ENCODE data around the gene PMS1. TPM values are rescaled to one million over a fixed set of nuclear protein-coding genes. Genes with fewer than 3 reads are reported as not detected.

PMS1 gene
- 23.9 and 58.8 TPM in 2 replicates for total RNA-seq (2011; cell fraction: chromatin; rRNA removed; ENCODE audit: low replicate concordance)
- 13.7 and 15.5 TPM in 2 replicates for total RNA-seq (2011; cell fraction: nucleolus; rRNA removed)
- 22.4 and 33.4 TPM in 2 replicates for total RNA-seq (2011; cell fraction: nucleoplasm; rRNA removed)
- total RNA-seq (2014; rRNA removed) (17.6 TPM in 2 replicates), total RNA-seq (2014; rRNA removed; fragmentation: Illumina TruSeq; extraction: Trizol) (28.1 and 28.2 TPM in 2 replicates), total RNA-seq (2015; rRNA removed; fragmentation: Illumina TruSeq; extraction: Trizol) (26.6 and 29.8 TPM in 2 replicates), total RNA-seq (2021) (24.7 and 31.5 TPM in 2 replicates), polyA plus RNA-seq (2011; rRNA removed) (20.0 and 24.2 TPM in 2 replicates), polyA plus RNA-seq (2014; fragmentation: Illumina TruSeq; extraction: Trizol) (18.6 and 26.2 TPM in 2 replicates), polyA plus RNA-seq (2014; fragmentation: Nextera tagmentation; extraction: Ambion mirVana) (10 to 100 TPM; 14.5 to 19.9 TPM), polyA plus RNA-seq (2014; rRNA removed) (20.3 and 24.7 TPM in 2 replicates), polyA minus RNA-seq (2011; rRNA and poly(A)+ RNA removed) (28.2 and 31.3 TPM in 2 replicates), Bru-seq, nascent RNA (percentile 74 among the genes with signal in this experiment), BruChase-seq, experiment 1, labeled RNA remaining after a 2-hour chase (percentile 77 among the genes with signal in this experiment), BruChase-seq, experiment 2, labeled RNA remaining after a 6-hour chase (percentile 75 among the genes with signal in this experiment)
- 5.9 and 6.8 TPM in 2 replicates for polyA plus RNA-seq (2011; cell fraction: cytosol; rRNA removed)
- polyA plus RNA-seq (2011; cell fraction: nucleus; rRNA removed), result 17.3 and 18.1 TPM in 2 replicates
- polyA plus RNA-seq (2012), result 13.5 and 14.3 TPM in 2 replicates
- polyA minus RNA-seq (2011; cell fraction: cytosol; rRNA and poly(A)+ RNA removed), result 13.8 and 19.7 TPM in 2 replicates
- 26.5 and 41.3 TPM in 2 replicates for polyA minus RNA-seq (2011; cell fraction: nucleus; rRNA and poly(A)+ RNA removed)
- long read RNA-seq, experiment 1, transcript PMS1-213 (13 exons, 3,225 nt), result major isoform, 35 of 104 reads
- long read RNA-seq, experiment 1, partial matches to known transcripts, result 18 of 104 reads
- long read RNA-seq, experiment 1, other reads (novel, unspliced or antisense), result 44 of 104 reads
- long read RNA-seq, experiment 2, partial matches to known transcripts, result 8 of 13 reads
- long read RNA-seq, experiment 2, other reads (novel, unspliced or antisense), result 5 of 13 reads
- long read RNA-seq, experiment 3, transcript PMS1-213 (13 exons, 3,225 nt), result major isoform, 5 of 18 reads
- long read RNA-seq, experiment 3, partial matches to known transcripts, result 6 of 18 reads
- long read RNA-seq, experiment 3, other reads (novel, unspliced or antisense), result 7 of 18 reads

- peak within 1 kb of the TSS; percentile 94 for H3K4me2 ChIP-seq (ENCODE audit: insufficient read depth, low read length)
- no peaks in the 10 kb centered on the region for H3K9me3 ChIP-seq (replicated peaks; ENCODE audit: control insufficient read depth, insufficient read depth, low read depth, low read length)
- peaks cover 6 to 10% of the 10 kb centered on the region in 2 experiments; a peak in 3 of 5 replicates for H3K4me1 ChIP-seq (replicated peaks in 1 of 2; ENCODE audit: control insufficient read depth in 2 of 2, insufficient read depth in 2 of 2, low read length in 2 of 2)
- peak; percentile 98 for ATAC-seq
- ChIA-PET POLR2A (interaction anchor here (0.5 to 1.5 kb wide), 7 partner anchors 12 to 1855 kb away, joined by 3 to 4 read pairs (median 3); partner anchors contain the start of gene OSGEPL1), CTCF (ENCODE audit: low intra/inter-chr PET ratio) (no interaction called here)
- H3K9ac ChIP-seq (ENCODE audit: insufficient read depth in 1 of 2, low read depth in 2 of 2, low read length in 2 of 2), result peak within 1 kb of the TSS; percentile 84 to 96
- peak within 1 kb of the TSS; percentile 90 for H3K27ac ChIP-seq (ENCODE audit: extremely low read depth, low read depth, low read length)
- peak within 1 kb of the TSS; percentile 75 for H3K4me3 ChIP-seq
- in situ Hi-C loops (cut with MboI), result no loop called here
- FAIRE-seq, result peak; percentile 75
- no peaks in the 10 kb centered on the region for H4K20me1 ChIP-seq (replicated peaks; ENCODE audit: control insufficient read depth, insufficient read depth, low read length)
- WGBS (ENCODE audit: insufficient coverage, low coverage, missing lambda C conversion rate), result under 1% methylated on average over 69 of the region's 96 CpGs
- H3K27me3 ChIP-seq (ENCODE audit: control insufficient read depth in 2 of 2, insufficient read depth in 2 of 2, low read length in 2 of 2), result no peaks in the 10 kb centered on the region
- peak within 1 kb of the TSS; percentile 95 for H2AFZ ChIP-seq (ENCODE audit: low read depth, low read length)
- peak; percentile 89 to 95 (median 92) for DNase-seq (ENCODE audit: extremely low read depth in 1 of 4, low spot score in 3 of 4)
- peaks cover 51% of the 10 kb centered on the region for H3K36me3 ChIP-seq (ENCODE audit: control insufficient read depth, insufficient read depth, low read length)
- peaks cover 82% of the 10 kb centered on the region for H3K79me2 ChIP-seq (ENCODE audit: control insufficient read depth, insufficient read depth, low read length)
- TSS peak; percentile 70 for BruUV-seq (replicated peaks)
- H3K9me1 ChIP-seq (ENCODE audit: control insufficient read depth, insufficient read depth, low read length), result no peaks in the 10 kb centered on the region
- intact Hi-C loops (cut with micrococcal nuclease), result loop anchor here (2.0 to 10.0 kb wide), 2 partner anchors 21 to 401 kb away; partner anchors contain the start of gene OSGEPL1
- TF ChIP-seq HDAC1 (IDR thresholded peaks at IDR 0.05), result peak in 1 of 2 experiments; percentile 60; a peak in 1 of 4 replicates
- no peak for TF ChIP-seq NFATC3 (IDR thresholded peaks at IDR 0.05)
- peak; percentile 99 for TF ChIP-seq HNRNPK (IDR thresholded peaks at IDR 0.05; ENCODE audit: low read depth, low read length, poor library complexity, severe bottlenecking)
- peak; percentile 58; the same call in 1 of the 2 replicates for TF ChIP-seq ZBTB7A (IDR thresholded peaks at IDR 0.05; ENCODE audit: borderline replicate concordance, control insufficient read depth, low read depth, low read length)
- no peak for TF ChIP-seq SMARCB1 (IDR thresholded peaks at IDR 0.05; ENCODE audit: insufficient read length, low read depth)
- TF ChIP-seq ZNF436 (CRISPR knock-in tag; IDR thresholded peaks at IDR 0.05), result no peak
- TF ChIP-seq HNRNPH1 (optimal IDR thresholded peaks at IDR 0.05; ENCODE audit: low read depth, low read length), result peak; percentile 66
- TF ChIP-seq GTF2F1 (IDR thresholded peaks at IDR 0.05; ENCODE audit: low read depth, low read length), result peak; percentile 23; the same call in 1 of the 2 replicates
- no peak for TF ChIP-seq ZNF408 (CRISPR knock-in tag; IDR thresholded peaks at IDR 0.05; ENCODE audit: low read depth)
- TF ChIP-seq BDP1 (IDR thresholded peaks at IDR 0.05; ENCODE audit: insufficient read depth, insufficient read length), result no peak
- TF ChIP-seq FOXJ3 (CRISPR knock-in tag; IDR thresholded peaks at IDR 0.05), result no peak
- peak; percentile 39 for TF ChIP-seq HMGN3 (IDR thresholded peaks at IDR 0.05; ENCODE audit: borderline replicate concordance, extremely low read depth, insufficient read length, low read depth, low read length)
- no peak for TF ChIP-seq TSC22D4 (tag; IDR thresholded peaks at IDR 0.05)
- TF ChIP-seq CBFA2T3 (IDR thresholded peaks at IDR 0.05), result no peak
Observed at GRCh38 chr2:189783927-189784867, at the start of gene PMS1, which contains the start of gene ORMDL1. TSS of gene PMS1 (plus strand) at chr2:189784450. CDS start at chr2:189791810, 7,360 bp downstream. TSS of gene ORMDL1 (minus strand) at chr2:189784339. CDS start at chr2:189782595, 1,744 bp downstream.
